B cell (primary cell): ENCODE measurements around the gene DCUN1D1.

Experiments used
- EZH2 ChIP-seq: IDR thresholded peaks from 2 replicates; pipeline ENCODE4 v1.6.1; 2012; ENCODE audit warnings: borderline replicate concordance, low read depth, mild to moderate bottlenecking, moderate library complexity, low read length; ENCODE audit not compliant: insufficient read depth, poor library complexity, severe bottlenecking
- TF ChIP-seq, protein P1 (sequence below): fragments of 200-600 bp; IDR thresholded peaks from one replicate; pipeline ENCODE4 v1.8.0; 2022; ENCODE audit warnings: antibody characterized with exemption, mild to moderate bottlenecking

DNA sequence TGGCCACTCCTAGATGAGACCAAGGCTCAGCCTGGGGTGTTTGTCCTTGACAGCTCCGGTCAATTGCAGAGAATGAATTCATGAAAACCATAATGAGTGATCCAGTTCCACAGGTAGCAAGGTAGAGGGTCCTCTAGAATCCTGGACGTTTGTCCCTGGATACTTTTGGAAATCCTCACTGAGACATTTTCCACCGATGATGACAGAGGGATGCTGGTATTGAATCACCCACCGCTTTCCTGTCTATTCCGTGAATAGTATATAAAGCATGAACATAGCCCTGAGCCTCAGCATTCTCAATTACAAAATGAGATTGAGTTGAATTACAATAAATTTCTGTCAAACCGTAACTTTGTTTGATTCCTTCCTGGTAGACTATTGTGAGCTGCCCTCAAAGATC is 5.7 kb upstream of the DCUN1D1 start:
- TF ChIP-seq, protein P1, sequence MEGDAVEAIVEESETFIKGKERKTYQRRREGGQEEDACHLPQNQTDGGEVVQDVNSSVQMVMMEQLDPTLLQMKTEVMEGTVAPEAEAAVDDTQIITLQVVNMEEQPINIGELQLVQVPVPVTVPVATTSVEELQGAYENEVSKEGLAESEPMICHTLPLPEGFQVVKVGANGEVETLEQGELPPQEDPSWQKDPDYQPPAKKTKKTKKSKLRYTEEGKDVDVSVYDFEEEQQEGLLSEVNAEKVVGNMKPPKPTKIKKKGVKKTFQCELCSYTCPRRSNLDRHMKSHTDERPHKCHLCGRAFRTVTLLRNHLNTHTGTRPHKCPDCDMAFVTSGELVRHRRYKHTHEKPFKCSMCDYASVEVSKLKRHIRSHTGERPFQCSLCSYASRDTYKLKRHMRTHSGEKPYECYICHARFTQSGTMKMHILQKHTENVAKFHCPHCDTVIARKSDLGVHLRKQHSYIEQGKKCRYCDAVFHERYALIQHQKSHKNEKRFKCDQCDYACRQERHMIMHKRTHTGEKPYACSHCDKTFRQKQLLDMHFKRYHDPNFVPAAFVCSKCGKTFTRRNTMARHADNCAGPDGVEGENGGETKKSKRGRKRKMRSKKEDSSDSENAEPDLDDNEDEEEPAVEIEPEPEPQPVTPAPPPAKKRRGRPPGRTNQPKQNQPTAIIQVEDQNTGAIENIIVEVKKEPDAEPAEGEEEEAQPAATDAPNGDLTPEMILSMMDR: no peak
- no peak for TF ChIP-seq EZH2
